ENCODE measurements around the gene ATP9A. TPM values are rescaled to one million over a fixed set of nuclear protein-coding genes. Genes with fewer than 3 reads are reported as not detected.

The ATP9A gene
- total and polyA plus RNA-seq, 12 donors = 3.4 to 32.1 (median 24.6) TPM

GRCh38 chr20:51799401-51799860 is 31.2 kb upstream of the ATP9A start:
- no peak for DNase-seq
- 23% methylated on average over 10 of the region's 10 CpGs for WGBS, 2 donors
- Histone ChIP-seq H3K4me1 (peaks cover 2 to 25% (median 19%) of the 10 kb centered on the region in 9 donors), H3K27ac (no peak overlapping the region), H3K27me3 (peaks cover 0 to 89% (median 77%) of the 10 kb centered on the region in 7 donors), H3K9me3 (no peaks in the 10 kb centered on the region), H3K4me3 (no peak overlapping the region), H3K36me3 (no peaks in the 10 kb centered on the region)
- ATAC-seq = no peak
- intact Hi-C loops (cut with DNase I) = loop anchor here in 1 of 10 donors (10.0 kb wide), 1 partner anchor 295 kb away; no protein-coding TSS in a partner anchor
- TF ChIP-seq, protein P1, sequence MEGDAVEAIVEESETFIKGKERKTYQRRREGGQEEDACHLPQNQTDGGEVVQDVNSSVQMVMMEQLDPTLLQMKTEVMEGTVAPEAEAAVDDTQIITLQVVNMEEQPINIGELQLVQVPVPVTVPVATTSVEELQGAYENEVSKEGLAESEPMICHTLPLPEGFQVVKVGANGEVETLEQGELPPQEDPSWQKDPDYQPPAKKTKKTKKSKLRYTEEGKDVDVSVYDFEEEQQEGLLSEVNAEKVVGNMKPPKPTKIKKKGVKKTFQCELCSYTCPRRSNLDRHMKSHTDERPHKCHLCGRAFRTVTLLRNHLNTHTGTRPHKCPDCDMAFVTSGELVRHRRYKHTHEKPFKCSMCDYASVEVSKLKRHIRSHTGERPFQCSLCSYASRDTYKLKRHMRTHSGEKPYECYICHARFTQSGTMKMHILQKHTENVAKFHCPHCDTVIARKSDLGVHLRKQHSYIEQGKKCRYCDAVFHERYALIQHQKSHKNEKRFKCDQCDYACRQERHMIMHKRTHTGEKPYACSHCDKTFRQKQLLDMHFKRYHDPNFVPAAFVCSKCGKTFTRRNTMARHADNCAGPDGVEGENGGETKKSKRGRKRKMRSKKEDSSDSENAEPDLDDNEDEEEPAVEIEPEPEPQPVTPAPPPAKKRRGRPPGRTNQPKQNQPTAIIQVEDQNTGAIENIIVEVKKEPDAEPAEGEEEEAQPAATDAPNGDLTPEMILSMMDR (IDR thresholded peaks at IDR 0.05) = no peak

- no peak overlapping the region for H3K27ac ChIP-seq
- H3K36me3 ChIP-seq = no peaks in the 10 kb centered on the region
- no peak for DNase-seq
- whole genome bisulfite sequencing, 2 donors = 38 to 44% methylated on average over 3 of the region's 3 CpGs
- no peaks in the 10 kb centered on the region for H3K9me3 ChIP-seq
- intact Hi-C loops (cut with DNase I) = loop anchor here in 1 of 10 donors (10.0 kb wide), 1 partner anchor 297 kb away; no protein-coding TSS in a partner anchor
- ATAC-seq = no peak
- H3K4me1 ChIP-seq = peaks cover 2 to 25% (median 19%) of the 10 kb centered on the region in 9 donors
- peaks cover 0 to 98% (median 79%) of the 10 kb centered on the region in 7 donors for H3K27me3 ChIP-seq
- H3K4me3 ChIP-seq = no peak overlapping the region
- TF ChIP-seq, protein P1 (IDR thresholded peaks at IDR 0.05) = no peak
These were observed 29.3 kb upstream of the ATP9A start for GRCh38 chr20:51797357-51798025.

- 88 to 92% methylated on average over 3 of the region's 3 CpGs for WGBS, 2 donors
- Histone ChIP-seq H3K27me3 (peaks cover 0 to 95% (median 79%) of the 10 kb centered on the region in 7 donors), H3K4me1 (peaks cover 2 to 16% (median 15%) of the 10 kb centered on the region in 9 donors)
These were observed 28.1 kb upstream of the ATP9A start for GRCh38 chr20:51796340-51796739.

DNA sequence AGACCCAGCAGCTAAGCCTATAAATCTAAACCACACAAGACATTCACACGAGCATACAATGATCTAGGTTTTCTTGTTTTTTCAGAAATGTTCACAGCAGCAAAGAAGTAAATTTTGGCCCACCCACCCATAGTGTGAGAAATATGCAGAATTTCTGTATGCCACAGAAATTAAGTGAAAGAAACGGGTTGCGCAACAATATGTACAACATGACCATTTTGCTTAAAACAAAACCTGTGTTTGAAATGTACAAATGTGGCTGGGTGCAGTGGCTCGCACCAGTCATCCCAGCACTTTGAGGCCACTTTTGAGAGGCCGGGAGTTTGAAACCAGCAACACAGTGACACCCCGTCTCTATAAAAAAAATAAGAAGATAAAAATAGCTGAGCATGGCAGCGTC is 24.8 kb upstream of the ATP9A start:
- TF ChIP-seq, protein P1 (IDR thresholded peaks at IDR 0.05) = no peak
- no peak overlapping the region for H3K27ac ChIP-seq
- H3K36me3 ChIP-seq = no peaks in the 10 kb centered on the region
- no peaks in the 10 kb centered on the region for H3K4me1 ChIP-seq
- H3K27me3 ChIP-seq = peaks cover 0 to 66% (median 51%) of the 10 kb centered on the region in 7 donors
- ATAC-seq = no peak
- no peak overlapping the region for H3K4me3 ChIP-seq
- H3K9me3 ChIP-seq = no peaks in the 10 kb centered on the region
- 65 to 69% methylated on average over 7 of the region's 7 CpGs for WGBS, 2 donors
- no peak for DNase-seq
- intact Hi-C loops (cut with DNase I) = loop anchor here in 1 of 10 donors (10.0 kb wide), 1 partner anchor 302 kb away; no protein-coding TSS in a partner anchor

More at GRCh38 chr20:51796340-51796739, 28.1 kb upstream of the ATP9A start:
- intact Hi-C loops (cut with DNase I) = loop anchor here in 1 of 10 donors (10.0 kb wide), 1 partner anchor 298 kb away; no protein-coding TSS in a partner anchor
- no peak overlapping the region for H3K27ac ChIP-seq
- DNase-seq (no peak), ATAC-seq (no peak)
- no peaks in the 10 kb centered on the region for H3K9me3 ChIP-seq
- TF ChIP-seq, protein P1 (IDR thresholded peaks at IDR 0.05) = no peak
- H3K36me3 ChIP-seq = no peaks in the 10 kb centered on the region
- H3K4me3 ChIP-seq = no peak overlapping the region
